ENCODE results near the gene ZNF236.
"Not testable (repeated sequence)": the region's sequence is repeated elsewhere in the genome, so short reads cannot be mapped to it uniquely, and the experiment has no call there.

The ZNF236 gene

GRCh38 chr18:76914314-76914713, 92.0 kb downstream of the ZNF236 start:
- DNase-seq = no peak

- no peak for DNase-seq
Measured at GRCh38 chr18:76914796-76915195, 92.4 kb downstream of the ZNF236 start.

GRCh38 chr18:76915456-76915855, 93.1 kb downstream of the ZNF236 start:
- DNase-seq = no peak

GRCh38 chr18:76920974-76921373, 98.6 kb downstream of the ZNF236 start:
- DNase-seq = no peak

- no peak for DNase-seq
Measured at GRCh38 chr18:76922107-76922506, 99.8 kb downstream of the ZNF236 start.

- no peak for DNase-seq
Measured at GRCh38 chr18:76923485-76924085, 101.2 kb downstream of the ZNF236 start.

- no peak for DNase-seq
Measured at GRCh38 chr18:76925501-76925900, 103.1 kb downstream of the ZNF236 start.

- DNase-seq = no peak
Measured at GRCh38 chr18:76927223-76927725, 104.9 kb downstream of the ZNF236 start.

- DNase-seq = no peak
Measured at GRCh38 chr18:76928179-76928868, 106.0 kb downstream of the ZNF236 start.

- no peak for DNase-seq
Measured at GRCh38 chr18:76931171-76931570, 108.8 kb downstream of the ZNF236 start.

- DNase-seq = no peak
Measured at GRCh38 chr18:76932026-76932819, 109.9 kb downstream of the ZNF236 start.

- no peak for DNase-seq
Measured at GRCh38 chr18:76935722-76936337, 113.5 kb downstream of the ZNF236 start.

- DNase-seq = no peak
Measured at GRCh38 chr18:76936877-76937276, 114.5 kb downstream of the ZNF236 start.

- DNase-seq = no peak
Measured at GRCh38 chr18:76937597-76937996, 115.2 kb downstream of the ZNF236 start.

- DNase-seq = no peak
Measured at GRCh38 chr18:76938619-76939018, 116.3 kb downstream of the ZNF236 start.

- DNase-seq = no peak
Measured at GRCh38 chr18:76941284-76941683, 118.9 kb downstream of the ZNF236 start.

- no peak for DNase-seq
Measured at GRCh38 chr18:76943542-76944339, 121.4 kb downstream of the ZNF236 start.

GRCh38 chr18:76944346-76944745, 122.0 kb downstream of the ZNF236 start:
- DNase-seq = not testable (repeated sequence)

GRCh38 chr18:76948345-76948744, 126.0 kb downstream of the ZNF236 start:
- DNase-seq = no peak

GRCh38 chr18:76951456-76952247, 129.3 kb downstream of the ZNF236 start:
- no peak for DNase-seq

- DNase-seq = no peak
Measured at GRCh38 chr18:76952747-76953146, 130.4 kb downstream of the ZNF236 start.

GRCh38 chr18:76953156-76953555, 130.8 kb downstream of the ZNF236 start:
- no peak for DNase-seq
